NOMO-1 treated with DMSO at 0.1 percent for 48 hours (cell line): Measurements from ENCODE around the gene PAFAH2.

Experiments used
- DNase-seq: peaks from one replicate; lab custom pipeline; 2025; ENCODE audit not compliant: unreplicated experiment; lab: John Stamatoyannopoulos, UW

The PAFAH2 gene

DNA sequence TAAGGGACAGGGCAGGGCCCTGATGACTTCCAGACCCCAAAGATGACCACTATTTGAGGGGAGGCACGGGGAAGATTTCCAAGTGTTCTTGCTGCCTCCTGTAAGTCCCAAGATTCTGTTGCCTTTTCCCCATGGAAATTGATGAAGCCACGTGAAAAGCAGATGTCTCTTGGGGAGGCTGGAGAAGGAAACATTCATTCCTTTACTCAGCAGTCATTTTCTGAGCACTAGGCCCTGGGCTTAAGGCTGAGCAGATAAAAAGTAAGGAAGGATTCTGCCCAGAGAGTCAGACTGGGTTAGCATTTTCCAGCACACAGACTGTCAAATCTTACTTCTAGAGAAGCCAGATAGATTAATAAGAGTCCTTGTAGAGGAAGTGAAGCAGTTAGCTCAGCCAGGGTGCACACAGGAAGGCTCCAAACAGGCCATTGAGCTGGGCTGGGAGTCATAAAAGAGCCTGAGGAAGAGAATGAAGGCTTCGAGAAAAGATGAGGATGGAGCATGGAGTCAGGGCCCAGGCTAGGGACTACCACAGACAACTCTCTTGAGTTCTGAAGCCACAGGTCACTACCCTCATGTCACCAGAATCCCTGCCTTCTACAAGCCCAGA is 33.9 kb upstream of the PAFAH2 start:
- DNase-seq: no peak

DNA sequence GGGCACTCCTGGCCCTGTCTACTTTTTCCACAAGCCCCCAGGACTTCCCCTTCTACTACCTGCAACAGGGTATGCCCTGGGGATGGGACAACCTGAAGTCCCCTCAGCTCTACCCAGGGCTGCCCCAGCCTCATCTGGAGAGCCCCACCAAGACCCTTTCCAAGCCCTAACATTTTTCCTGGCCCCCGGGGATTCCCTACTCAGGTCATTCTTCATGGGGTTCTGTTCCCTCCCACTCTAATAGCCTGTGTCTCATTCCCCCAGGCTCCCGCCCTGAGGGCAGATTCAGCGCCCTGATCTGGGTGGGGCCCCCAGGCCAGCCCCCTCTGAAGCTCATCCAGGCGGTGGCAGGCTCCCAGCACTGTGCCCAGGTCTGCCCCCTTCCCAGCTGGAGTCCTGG is 33.3 kb upstream of the PAFAH2 start:
- DNase-seq: no peak

DNA sequence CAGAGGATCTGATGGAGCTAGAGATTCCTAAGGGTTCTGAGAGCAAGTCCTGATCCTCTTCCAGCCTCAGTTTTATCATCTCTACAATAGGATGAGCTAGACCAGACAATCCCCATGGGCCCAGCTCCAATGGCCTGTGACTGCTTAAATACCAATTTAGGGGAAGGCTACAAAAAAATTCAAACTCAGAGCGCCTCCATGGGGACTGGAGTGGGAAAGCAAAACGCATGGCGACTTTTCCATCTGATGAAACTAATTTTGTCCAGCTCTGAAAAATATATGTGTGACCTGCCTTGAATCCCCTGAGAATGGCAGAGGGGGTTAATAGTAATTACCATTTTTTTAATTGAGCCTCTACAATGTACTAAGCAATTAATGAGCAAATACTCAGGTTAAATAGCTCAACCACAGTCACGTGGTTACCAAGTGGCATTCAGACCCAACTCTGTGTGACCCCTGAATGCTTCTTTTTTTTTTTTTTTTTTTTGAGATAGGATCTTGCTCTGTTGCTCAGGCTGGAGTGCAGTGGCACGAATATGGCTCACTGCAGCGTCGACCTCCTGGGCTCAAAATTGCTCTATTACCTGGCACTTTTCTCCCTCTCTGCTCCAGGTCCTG is 32.1 kb upstream of the PAFAH2 start:
- peak; percentile 8 for DNase-seq

GRCh38 chr1:26029054-26029863 is 31.4 kb upstream of the PAFAH2 start:
- DNase-seq: no peak

GRCh38 chr1:26028490-26028980 is 30.7 kb upstream of the PAFAH2 start:
- no peak for DNase-seq

GRCh38 chr1:26027716-26028489 is 30.0 kb upstream of the PAFAH2 start:
- DNase-seq: peak; percentile 34

DNA sequence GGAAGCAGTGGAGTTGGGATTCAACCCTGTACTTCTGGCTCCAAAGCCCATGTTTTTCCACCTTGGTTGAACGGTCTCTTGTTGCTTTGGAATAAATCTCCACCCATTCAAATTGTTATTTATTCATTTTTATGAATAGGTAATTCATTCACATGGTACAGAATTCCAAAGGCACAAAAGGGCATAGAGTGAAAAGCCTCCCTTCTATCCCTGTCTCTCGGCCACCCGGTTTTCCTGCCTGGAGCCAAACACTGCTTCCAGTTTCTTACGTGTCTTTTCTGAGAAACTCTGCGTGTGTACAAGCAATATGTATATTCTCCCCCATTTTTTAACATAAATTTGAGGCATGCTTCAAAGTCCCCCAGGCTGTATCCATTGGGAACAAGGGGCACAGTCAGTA is 27.7 kb upstream of the PAFAH2 start:
- no peak for DNase-seq

DNA sequence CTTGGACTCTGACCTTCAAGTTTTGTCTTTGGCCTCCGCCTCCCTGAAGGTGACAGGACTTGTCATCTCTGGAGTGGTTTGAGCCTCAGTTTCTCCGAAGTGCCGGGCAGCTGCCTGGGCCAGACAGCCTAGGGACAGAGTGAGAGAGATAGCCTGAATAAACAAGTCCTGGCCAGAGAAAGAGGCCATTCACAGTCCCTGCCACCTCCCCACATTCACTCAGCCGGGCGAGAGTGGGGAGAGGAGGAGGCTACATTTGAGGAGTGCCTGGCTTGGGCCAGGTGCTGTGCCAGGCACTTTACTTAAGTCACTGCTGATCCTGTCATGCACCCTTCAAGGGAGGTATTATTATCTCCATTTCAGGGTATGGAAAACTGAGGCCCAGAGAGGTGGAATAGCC is 27.2 kb upstream of the PAFAH2 start:
- no peak for DNase-seq

- no peak for DNase-seq
Measured at GRCh38 chr1:26023826-26024225, 26.0 kb upstream of the PAFAH2 start.

DNA sequence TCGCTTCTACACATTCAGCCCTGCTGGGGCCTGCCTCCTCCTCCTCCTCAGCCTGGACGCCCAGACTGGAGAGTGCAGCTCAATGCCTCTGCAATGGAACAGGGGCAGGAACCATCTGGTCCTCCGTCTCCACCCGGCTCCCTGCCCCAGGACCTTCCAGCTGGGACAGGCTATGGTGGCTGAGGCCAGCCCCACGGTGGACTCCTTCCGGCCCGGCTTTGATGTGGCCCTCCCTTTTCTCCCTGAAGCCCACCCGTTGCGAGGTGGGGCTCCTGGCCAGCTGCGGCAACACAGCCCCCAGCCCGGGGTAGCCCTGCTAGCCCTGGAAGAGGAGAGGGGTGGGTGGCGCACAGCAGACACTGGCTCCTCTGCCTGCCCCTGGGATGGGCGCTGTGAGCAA is 25.1 kb upstream of the PAFAH2 start:
- DNase-seq: no peak

- DNase-seq: no peak
Measured at GRCh38 chr1:26022404-26022779, 24.5 kb upstream of the PAFAH2 start.

- no peak for DNase-seq
Measured at GRCh38 chr1:26021647-26022403, 24.0 kb upstream of the PAFAH2 start, which contains the start of gene EXTL1. Gene EXTL1, plus strand, starts transcription at chr1:26021775. Its CDS starts 872 bp downstream, at chr1:26022647.

GRCh38 chr1:26020941-26021646 is 23.2 kb upstream of the PAFAH2 start:
- DNase-seq: no peak

DNA sequence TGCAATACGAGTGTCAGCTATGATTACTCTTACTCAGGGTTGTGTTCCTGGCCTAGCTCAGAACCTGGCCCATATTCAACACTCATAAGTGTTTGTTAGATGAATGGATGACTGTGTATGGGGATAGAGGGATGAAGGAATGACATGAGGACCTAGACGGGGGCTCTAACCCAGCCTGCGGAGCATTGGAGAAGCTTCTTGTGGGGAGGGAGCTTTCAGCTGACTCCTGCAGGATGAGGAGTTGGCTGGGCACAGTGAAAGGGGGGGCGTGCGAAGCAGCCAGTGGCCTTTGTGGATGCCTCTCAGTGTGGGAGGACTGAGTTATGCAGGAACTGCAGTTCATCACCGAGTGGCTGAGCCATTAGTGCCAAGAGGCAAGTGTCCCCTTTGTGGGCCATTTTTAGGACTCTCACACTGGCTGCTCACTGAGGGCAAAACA is 22.5 kb upstream of the PAFAH2 start:
- no peak for DNase-seq

DNA sequence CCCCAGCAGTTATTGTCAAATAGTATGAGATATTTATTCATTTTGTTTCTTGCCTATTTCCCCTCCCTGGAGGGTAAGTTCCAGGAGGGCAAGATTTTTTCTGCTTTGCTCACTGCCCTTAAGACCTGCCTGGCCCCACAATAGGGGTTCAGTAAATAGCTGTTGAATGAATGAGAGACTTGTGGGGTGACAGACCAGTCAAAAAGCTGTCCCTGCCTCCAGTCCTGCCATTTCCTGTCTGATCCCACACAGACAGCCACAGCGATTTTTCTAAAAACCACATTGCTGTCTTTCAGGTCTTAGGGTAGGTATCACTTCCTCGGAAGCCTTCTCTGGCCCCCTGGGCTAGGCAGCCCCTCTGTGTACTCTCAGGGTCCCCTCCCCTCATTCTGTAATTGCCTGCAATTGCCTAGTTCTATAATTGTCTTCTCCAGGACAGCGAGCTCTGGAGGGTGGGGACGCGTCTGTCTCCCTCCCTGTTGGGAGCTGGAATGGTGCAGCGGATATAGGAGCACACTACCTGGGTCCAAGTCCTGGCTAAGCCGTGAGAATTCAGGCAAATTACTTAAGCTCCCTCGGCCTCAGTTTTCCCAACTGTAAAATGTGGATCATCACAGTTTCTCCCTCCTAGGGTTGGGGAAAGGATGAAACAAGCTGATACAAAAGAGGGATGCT is 21.9 kb upstream of the PAFAH2 start:
- peak; percentile 57 for DNase-seq

- no peak for DNase-seq
Measured at GRCh38 chr1:26017606-26018005, 19.7 kb upstream of the PAFAH2 start.

GRCh38 chr1:26016953-26017545 is 19.2 kb upstream of the PAFAH2 start:
- no peak for DNase-seq

GRCh38 chr1:26016258-26016952 is 18.5 kb upstream of the PAFAH2 start:
- DNase-seq: no peak
